GM19238 (cell line): ENCODE data around the gene BATF2.

Experiments used
- DNase-seq: peaks from one replicate; pipeline ENCODE4 v3.0.0; 2011; ENCODE audit warnings: low spot score; ENCODE audit not compliant: insufficient read length

BATF2 gene

DNA sequence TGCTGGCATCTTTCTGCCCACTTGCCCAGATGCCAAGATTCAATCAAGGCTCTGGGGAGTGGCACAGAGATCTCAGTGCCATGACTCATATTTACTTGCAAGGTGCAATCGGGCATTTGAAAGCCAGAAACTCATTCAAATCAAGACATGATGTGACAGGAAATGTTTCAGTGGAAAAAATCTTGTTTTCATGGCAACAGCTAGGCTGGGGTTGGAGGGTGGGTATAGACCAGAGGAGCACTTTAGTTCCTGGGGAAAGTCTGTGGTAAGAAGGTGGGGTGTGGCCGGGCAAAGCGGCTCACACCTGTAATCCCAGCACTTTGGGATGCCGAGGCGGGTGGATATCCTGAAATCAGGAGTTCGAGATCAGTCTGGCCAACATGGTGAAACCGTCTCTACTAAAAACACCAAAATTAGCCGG lies 26.0 kb downstream of the BATF2 start:
- no peak for DNase-seq

DNA sequence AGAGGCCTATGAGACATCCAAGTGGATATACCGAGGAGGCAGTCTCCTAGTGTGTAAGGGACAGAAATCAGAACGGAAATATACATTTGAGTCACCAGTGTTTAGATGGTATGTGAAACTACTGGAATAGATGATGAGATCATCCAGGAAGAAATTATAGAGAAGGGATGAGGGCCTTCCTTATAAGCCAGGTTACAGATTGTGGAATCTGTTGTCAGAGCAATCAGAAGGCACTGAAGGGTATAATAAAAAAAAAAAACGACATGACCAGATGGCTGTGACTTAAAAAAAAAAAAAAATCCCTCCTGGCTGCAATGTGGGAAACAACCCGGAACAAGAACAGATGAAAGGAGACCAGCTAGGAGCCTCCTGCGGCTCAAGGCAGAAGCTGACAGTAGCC lies 27.6 kb downstream of the BATF2 start:
- no peak for DNase-seq

DNA sequence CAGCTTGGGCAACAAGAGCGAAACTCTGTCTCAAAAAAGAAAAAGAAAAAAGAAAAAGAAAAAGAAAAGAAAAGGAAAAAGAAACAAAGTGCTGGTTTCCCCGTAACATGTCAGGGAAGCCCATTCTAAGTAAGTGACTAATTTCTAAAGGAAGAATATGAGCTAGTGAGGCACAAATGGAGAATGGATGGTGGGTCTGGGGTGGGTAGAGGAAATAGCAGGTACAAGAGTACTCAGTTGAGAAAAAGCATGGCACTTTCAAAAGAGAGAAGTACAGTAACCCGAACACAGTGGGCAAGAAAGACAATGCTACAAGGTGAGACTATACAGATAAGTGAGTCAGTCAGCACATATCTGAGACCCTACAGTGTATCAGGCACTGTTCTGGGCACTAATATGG lies 29.4 kb downstream of the BATF2 start:
- DNase-seq, result no peak

DNA sequence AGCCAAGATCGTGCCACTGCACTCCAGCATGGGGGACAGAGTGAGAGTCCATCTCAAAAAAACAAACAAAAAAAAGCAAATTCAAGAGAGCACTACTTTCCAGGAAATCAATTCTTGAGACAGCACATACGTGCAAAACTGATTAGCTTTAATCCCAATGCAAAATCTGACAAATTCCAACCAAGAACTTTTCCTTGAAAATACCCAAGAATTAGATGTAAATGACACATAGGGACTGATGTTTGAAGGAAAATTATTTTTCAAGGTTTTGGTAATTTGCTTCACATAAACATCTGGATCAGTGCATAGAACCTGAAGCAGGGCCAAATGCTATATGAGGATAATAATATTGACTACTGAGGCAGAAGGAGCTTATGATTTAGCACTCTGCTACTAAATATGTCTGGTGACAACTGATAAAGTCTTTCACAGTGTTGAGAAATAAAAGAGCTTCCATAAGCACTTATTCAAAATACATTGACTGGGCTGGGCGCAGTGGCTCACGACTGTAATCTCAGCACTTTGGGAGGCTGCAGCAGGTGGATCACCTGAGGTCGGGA lies 33.6 kb downstream of the BATF2 start:
- DNase-seq, result no peak

DNA sequence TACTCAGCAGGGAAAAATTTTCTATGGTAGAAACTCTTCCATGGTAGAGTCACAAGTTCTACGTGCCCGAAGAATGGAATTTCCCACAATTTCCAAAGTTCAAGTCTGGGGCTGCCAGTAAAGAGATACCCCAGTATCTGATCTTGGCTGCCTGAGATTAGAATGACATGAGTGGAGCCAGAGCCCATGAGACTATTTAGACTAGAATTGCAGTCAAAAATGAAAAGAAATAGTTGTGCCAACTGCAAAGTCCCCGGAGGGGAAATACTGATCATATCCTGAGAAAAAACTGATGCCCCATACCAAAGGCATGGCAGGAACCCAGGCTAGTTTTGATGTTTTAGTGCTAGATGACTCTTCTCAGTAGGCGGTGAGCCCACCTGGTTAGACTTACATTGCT lies 36.1 kb downstream of the BATF2 start:
- no peak for DNase-seq

DNA sequence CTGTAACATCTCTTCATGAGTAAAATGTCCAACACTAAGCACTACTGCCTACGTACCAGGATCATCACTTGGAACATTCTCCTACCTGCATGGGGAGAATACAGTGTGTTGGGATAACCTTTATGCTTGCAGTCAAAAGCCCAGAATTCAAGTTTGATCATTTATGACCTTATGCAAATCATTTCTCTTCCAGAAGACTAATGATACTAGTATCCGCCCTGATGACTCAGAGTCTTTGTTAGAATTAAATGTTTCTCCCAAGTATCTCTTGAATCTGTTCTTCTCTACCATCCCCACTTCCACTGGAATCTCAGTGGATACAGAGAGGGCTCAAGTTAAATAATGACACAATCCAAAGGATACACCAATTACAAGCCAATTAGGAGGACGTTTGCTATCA lies 37.3 kb downstream of the BATF2 start:
- no peak for DNase-seq

DNA sequence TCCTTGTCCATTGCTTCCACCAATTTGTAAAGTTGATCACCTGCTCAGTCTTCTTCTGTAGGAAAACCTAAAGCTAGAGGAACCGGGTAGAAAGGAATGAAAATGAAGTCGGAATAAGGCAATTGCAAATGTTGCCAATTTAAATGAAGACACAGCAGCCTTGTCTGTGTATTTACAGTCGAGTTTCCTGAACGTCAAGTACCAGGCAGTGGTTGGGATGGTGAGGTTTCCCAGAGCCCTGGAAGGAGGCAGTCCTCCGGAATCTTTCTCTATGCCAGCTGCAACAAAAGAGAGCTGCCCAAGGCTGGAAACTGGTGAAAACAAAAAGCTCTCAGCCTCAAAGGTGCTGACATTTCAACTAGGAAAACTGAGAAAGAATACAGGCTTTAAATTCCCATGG lies 42.6 kb downstream of the BATF2 start:
- no peak for DNase-seq

DNA sequence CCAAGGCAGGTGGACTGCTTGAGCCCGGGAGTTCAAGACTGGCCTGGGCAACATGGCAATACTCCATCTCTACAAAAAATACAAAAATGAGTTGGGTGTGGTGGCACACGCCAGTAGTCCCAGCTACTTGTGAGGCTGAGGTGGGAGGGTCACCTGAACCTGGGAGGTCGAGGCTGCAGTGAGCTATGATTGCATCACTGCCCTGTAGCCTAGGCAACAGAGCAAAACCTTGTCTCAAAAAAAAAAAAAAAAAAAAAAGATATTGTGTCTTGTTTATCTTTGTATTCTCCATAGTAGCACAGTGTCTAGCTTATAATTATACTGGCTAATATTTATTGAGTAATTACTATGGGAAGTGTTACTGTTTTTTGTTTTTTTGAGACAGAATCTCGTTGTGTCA lies 45.2 kb downstream of the BATF2 start:
- no peak for DNase-seq

DNA sequence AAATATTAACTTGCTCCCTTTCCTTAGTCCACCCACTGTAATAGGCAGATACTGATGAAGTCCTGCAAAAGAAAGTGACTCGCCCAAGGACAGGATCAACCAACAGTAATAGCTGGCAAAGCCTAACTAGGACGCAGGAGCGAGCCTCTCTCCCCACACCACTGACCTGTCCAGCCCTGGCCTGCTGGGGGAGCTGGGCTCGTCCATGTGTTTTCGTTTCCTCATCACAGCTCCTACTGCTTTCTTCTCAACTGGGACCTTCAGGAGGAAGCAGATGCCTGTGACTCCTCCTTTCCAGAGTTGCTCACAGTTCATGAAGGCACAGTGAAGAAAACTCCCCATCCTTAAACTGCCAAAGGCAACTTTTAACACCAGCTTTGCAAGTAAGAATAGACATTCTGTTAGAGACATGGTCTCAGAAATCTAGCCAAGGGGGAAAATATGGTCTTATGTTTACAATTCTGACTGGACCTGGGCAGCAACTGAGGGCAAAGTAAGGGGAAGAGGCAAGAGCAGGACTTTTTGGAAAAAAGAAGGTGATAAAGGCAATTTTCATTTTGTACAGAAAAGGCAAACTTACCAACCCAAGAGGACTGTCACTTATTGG lies 49.5 kb downstream of the BATF2 start:
- DNase-seq, result no peak
